Measurements from ENCODE around the gene PKNOX2.

PKNOX2 gene

DNA sequence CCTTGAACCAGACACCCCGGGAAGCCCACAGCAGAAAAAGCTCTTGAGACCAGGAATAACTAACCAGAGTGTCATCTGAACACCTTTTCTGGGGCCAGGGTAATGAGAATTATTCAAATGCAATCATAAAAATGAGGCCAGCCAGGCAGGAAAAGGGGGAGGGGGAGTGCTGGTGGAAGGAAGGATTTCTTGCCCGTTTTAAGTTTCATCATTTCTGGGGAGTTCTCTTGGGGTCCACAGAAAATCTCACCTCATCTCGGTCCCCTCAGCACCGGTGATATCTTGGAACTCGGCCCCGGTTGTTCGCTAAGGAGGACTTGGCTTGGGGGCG is 495 bp upstream of the PKNOX2 start:
- peaks cover 19% of the 10 kb centered on the region for H3K4me1 ChIP-seq (ENCODE audit: low read depth, poor library complexity, severe bottlenecking)
- no peaks in the 10 kb centered on the region; the same call in 1 of the 2 replicates for H3K27me3 ChIP-seq (ENCODE audit: insufficient read depth, low read depth)
- no peaks in the 10 kb centered on the region for H4K20me1 ChIP-seq (ENCODE audit: insufficient read depth)
- H3K9ac ChIP-seq = no peak overlapping the region
- H3K4me3 ChIP-seq (IDR thresholded peaks at IDR 0.05; ENCODE audit: insufficient read depth, low read depth, low read length) = no peak overlapping the region
- no peak overlapping the region for H2AFZ ChIP-seq (ENCODE audit: low read depth)
- H3K79me2 ChIP-seq (ENCODE audit: insufficient read depth, low read depth) = no peaks in the 10 kb centered on the region
- no peak overlapping the region for H3K27ac ChIP-seq
- TF ChIP-seq, protein P1, sequence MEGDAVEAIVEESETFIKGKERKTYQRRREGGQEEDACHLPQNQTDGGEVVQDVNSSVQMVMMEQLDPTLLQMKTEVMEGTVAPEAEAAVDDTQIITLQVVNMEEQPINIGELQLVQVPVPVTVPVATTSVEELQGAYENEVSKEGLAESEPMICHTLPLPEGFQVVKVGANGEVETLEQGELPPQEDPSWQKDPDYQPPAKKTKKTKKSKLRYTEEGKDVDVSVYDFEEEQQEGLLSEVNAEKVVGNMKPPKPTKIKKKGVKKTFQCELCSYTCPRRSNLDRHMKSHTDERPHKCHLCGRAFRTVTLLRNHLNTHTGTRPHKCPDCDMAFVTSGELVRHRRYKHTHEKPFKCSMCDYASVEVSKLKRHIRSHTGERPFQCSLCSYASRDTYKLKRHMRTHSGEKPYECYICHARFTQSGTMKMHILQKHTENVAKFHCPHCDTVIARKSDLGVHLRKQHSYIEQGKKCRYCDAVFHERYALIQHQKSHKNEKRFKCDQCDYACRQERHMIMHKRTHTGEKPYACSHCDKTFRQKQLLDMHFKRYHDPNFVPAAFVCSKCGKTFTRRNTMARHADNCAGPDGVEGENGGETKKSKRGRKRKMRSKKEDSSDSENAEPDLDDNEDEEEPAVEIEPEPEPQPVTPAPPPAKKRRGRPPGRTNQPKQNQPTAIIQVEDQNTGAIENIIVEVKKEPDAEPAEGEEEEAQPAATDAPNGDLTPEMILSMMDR (conservative IDR thresholded peaks at IDR 0.05; ENCODE audit: low read depth, low read length) = no peak
- no peaks in the 10 kb centered on the region for H3K36me3 ChIP-seq (ENCODE audit: insufficient read depth)
- no peak overlapping the region for H3K4me2 ChIP-seq

DNA sequence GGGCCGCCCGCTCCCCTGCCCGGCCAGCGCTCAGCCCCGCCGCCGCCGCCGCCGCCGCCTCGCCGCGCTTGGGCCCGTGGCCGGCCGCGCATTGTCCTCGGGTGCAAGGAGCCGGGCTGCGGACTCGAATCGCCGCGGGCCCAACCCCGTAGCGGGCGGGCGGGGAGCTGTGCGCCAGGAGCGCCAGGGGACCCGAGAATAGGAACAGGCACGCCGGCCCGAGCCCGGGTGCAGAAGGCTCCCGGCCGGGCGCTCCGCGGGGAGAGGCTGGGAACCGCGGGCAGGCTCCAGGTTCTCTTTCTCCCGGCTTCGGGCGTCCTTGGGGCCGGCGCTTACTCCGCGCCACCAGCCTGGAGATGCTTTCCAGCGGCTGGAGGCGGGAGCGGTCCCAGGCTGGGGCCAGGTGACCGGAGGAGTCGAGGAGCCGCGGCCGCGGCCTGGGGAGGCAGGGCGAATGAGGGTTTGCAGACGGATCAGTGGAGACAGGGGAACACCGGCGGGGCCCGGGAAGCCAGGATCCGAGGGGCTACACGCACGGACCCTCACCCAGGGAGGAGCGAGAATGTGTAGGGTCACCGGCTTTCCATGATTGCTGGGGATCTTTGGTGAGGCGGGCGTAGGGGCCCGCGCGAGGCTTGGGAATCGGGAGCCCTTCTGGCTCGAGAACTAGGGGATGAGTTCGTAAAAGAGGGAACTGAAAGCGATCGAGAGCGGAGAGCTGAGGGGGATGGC is 726 bp downstream of the PKNOX2 start:
- Histone ChIP-seq H3K4me1 (ENCODE audit: low read depth, poor library complexity, severe bottlenecking) (peaks cover 19% of the 10 kb centered on the region), H3K4me3 (IDR thresholded peaks at IDR 0.05; ENCODE audit: insufficient read depth, low read depth, low read length) (no peak overlapping the region), H2AFZ (ENCODE audit: low read depth) (peak overlapping the region; percentile 30; the same call in 1 of the 2 replicates), H3K79me2 (ENCODE audit: insufficient read depth, low read depth) (no peaks in the 10 kb centered on the region), H3K27ac (no peak overlapping the region), H3K36me3 (ENCODE audit: insufficient read depth) (no peaks in the 10 kb centered on the region), H3K4me2 (peak overlapping the region; percentile 36; the same call in 1 of the 2 replicates), H4K20me1 (ENCODE audit: insufficient read depth) (no peaks in the 10 kb centered on the region), H3K9ac (no peak overlapping the region), H3K27me3 (ENCODE audit: insufficient read depth, low read depth) (no peaks in the 10 kb centered on the region; the same call in 1 of the 2 replicates)
- TF ChIP-seq, protein P1 (conservative IDR thresholded peaks at IDR 0.05; ENCODE audit: low read depth, low read length) = no peak

DNA sequence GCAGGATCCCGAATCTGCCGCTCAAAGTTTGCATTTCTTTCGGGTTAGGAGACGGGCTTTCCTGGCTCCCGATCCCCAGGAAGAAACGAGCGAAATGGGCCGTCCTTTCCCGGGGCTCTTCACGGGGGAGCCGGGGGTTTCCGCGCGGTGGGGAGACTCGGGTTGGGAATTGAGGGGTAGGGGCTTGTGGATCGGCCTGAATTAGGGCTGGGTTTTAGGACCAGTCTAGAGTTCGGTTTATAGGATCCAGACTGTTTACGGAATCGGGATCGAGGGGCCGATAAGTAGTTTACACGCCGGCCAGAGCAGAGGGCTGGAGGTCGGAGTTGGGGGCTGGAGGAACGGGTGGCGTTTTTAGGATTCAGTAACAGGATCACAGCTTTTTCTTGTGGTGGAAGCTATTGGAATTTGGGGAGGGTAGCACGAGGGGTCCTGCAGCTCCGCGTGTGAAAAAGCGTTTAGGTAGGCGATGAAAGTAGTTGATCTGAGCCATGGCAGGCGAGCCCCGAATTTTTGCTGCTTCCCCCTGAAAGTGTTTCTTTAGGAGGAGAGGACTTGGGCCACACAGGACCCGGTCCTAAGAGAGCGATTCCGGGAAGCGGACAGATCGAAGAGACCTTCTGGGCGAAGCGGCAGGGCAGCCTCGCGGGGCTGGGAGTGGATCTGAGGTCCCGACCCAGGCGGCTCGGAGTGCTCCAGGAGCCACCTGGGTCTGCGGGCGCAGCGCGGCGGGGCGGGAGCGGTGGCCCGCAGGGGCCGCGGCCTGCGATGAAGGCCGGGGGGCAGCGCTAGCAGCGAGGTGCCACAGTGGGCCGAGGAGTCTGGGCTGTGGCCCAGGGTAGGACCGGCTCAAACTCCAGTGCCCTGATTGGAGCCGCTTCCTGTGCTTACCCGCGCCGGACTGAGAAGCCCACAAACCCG is 1.6 kb downstream of the PKNOX2 start:
- H3K9ac ChIP-seq = no peak overlapping the region
- peaks cover 19% of the 10 kb centered on the region for H3K4me1 ChIP-seq (ENCODE audit: low read depth, poor library complexity, severe bottlenecking)
- H3K4me3 ChIP-seq (IDR thresholded peaks at IDR 0.05; ENCODE audit: insufficient read depth, low read depth, low read length) = no peak overlapping the region
- no peaks in the 10 kb centered on the region for H4K20me1 ChIP-seq (ENCODE audit: insufficient read depth)
- H3K4me2 ChIP-seq = peak overlapping the region; percentile 36; the same call in 1 of the 2 replicates
- TF ChIP-seq, protein P1 (conservative IDR thresholded peaks at IDR 0.05; ENCODE audit: low read depth, low read length) = no peak
- H3K27me3 ChIP-seq (ENCODE audit: insufficient read depth, low read depth) = no peaks in the 10 kb centered on the region; the same call in 1 of the 2 replicates
- H3K79me2 ChIP-seq (ENCODE audit: insufficient read depth, low read depth) = no peaks in the 10 kb centered on the region
- H3K27ac ChIP-seq = no peak overlapping the region
- no peaks in the 10 kb centered on the region for H3K36me3 ChIP-seq (ENCODE audit: insufficient read depth)
- H2AFZ ChIP-seq (ENCODE audit: low read depth) = no peak overlapping the region

DNA sequence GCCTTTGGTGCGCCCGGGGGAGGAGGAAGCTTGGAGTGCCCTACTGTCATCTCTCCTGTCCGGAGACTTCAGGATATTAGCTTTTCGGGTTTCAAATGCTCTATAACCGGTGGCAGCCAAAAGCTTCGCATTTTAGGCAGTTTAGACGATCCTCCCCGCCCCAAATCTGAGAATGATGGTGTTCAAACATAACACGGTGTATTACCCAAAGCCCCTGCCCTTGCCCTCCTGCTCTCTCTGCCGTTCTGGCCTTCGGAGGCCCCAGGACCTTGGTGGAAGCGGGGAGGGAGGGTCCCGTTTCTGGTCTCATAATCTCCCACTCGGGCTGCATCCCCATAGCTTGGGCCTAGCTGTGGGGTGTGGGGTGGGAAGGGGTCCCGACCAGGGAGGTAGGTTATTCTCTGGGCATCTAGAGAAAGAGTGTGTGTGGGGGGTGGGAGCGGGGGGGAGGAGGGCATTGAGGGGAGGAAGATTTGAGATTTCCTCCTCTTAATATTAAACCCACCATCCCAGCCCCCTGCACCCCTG is 2.3 kb downstream of the PKNOX2 start:
- H3K4me2 ChIP-seq = no peak overlapping the region

More for the DNA sequence above, 2.3 kb downstream of the PKNOX2 start:
- H3K27me3 ChIP-seq (ENCODE audit: insufficient read depth, low read depth) = no peaks in the 10 kb centered on the region; the same call in 1 of the 2 replicates
- peaks cover 19% of the 10 kb centered on the region for H3K4me1 ChIP-seq (ENCODE audit: low read depth, poor library complexity, severe bottlenecking)
- no peaks in the 10 kb centered on the region for H4K20me1 ChIP-seq (ENCODE audit: insufficient read depth)
- no peaks in the 10 kb centered on the region for H3K36me3 ChIP-seq (ENCODE audit: insufficient read depth)
- H3K79me2 ChIP-seq (ENCODE audit: insufficient read depth, low read depth) = no peaks in the 10 kb centered on the region
- H3K9ac ChIP-seq = no peak overlapping the region
- H3K27ac ChIP-seq = no peak overlapping the region
- TF ChIP-seq, protein P1 (conservative IDR thresholded peaks at IDR 0.05; ENCODE audit: low read depth, low read length) = no peak
- no peak overlapping the region for H2AFZ ChIP-seq (ENCODE audit: low read depth)
- H3K4me3 ChIP-seq (IDR thresholded peaks at IDR 0.05; ENCODE audit: insufficient read depth, low read depth, low read length) = no peak overlapping the region
